ENCODE data around the gene ARGFX. TPM values are rescaled to one million over a fixed set of nuclear protein-coding genes. Genes with fewer than 3 reads are reported as not detected.

ARGFX gene
- total and polyA plus RNA-seq, 2 of the 13 experiments (the other 11 are each of a cell fraction or from before 2014, with no cell fraction given): not detected

- peak; percentile 22; the same call in 1 of the 2 replicates for TF ChIP-seq ZNF598 (CRISPR knock-in tag; IDR thresholded peaks at IDR 0.05; ENCODE audit: borderline replicate concordance)
- peak; percentile 75; the same call in 1 of the 2 replicates for TF ChIP-seq ETV5 (CRISPR knock-in tag; IDR thresholded peaks at IDR 0.05; ENCODE audit: borderline replicate concordance)
- peak; percentile 98 for TF ChIP-seq TFDP1 (CRISPR knock-in tag; IDR thresholded peaks at IDR 0.05; ENCODE audit: borderline replicate concordance)
- no peak for TF ChIP-seq ZNF720 (CRISPR knock-in tag; IDR thresholded peaks at IDR 0.05)
- peak; percentile 98 for TF ChIP-seq KAT8 (CRISPR knock-in tag; IDR thresholded peaks at IDR 0.05)
- TF ChIP-seq ZNF710 (CRISPR knock-in tag; IDR thresholded peaks at IDR 0.05; ENCODE audit: borderline replicate concordance): no peak
- peak; percentile 77; the same call in 1 of the 2 replicates for TF ChIP-seq ARNT2 (CRISPR knock-in tag; IDR thresholded peaks at IDR 0.05; ENCODE audit: low read depth)
- peak; percentile 71 for TF ChIP-seq XRCC5 (optimal IDR thresholded peaks at IDR 0.05; ENCODE audit: low read length)
- 0 out of 2 replicates have a peak, but pooled peaks have one; percentile 10 for TF ChIP-seq ZNF614 (CRISPR knock-in tag; IDR thresholded peaks at IDR 0.05; ENCODE audit: borderline replicate concordance)
- no peak for TF ChIP-seq BCLAF1 (IDR thresholded peaks at IDR 0.05)
- no peak for TF ChIP-seq ZNF17 (CRISPR knock-in tag; IDR thresholded peaks at IDR 0.05)
- 0 out of 2 replicates have a peak, but pooled peaks have one; percentile 18 for TF ChIP-seq MLXIP (CRISPR knock-in tag; IDR thresholded peaks at IDR 0.05; ENCODE audit: borderline replicate concordance)
- TF ChIP-seq SALL2 (CRISPR knock-in tag; IDR thresholded peaks at IDR 0.05): no peak
- no peak for TF ChIP-seq FOXP1 (IDR thresholded peaks at IDR 0.05)
- no peak for TF ChIP-seq FOXP1 (CRISPR knock-in tag; IDR thresholded peaks at IDR 0.05)
- no peak for TF ChIP-seq NFE2 (CRISPR knock-in tag; IDR thresholded peaks at IDR 0.05)
- no peak for TF ChIP-seq MEIS2 (CRISPR knock-in tag; IDR thresholded peaks at IDR 0.05)
- no peak for TF ChIP-seq ZNF230 (CRISPR knock-in tag; IDR thresholded peaks at IDR 0.05)
- TF ChIP-seq ATF4 (CRISPR knock-in tag; IDR thresholded peaks at IDR 0.05): no peak
Observed at GRCh38 chr3:121545574-121546455, 21.9 kb upstream of the ARGFX start, which contains the start of gene POLQ (continued).

Measured in HepG2 (cell line).